ENCODE measurements around the gene AXDND1. TPM values are rescaled to one million over a fixed set of nuclear protein-coding genes. Genes with fewer than 3 reads are reported as not detected.

Gene AXDND1
- total RNA-seq, 1 experiment from 2014 or later: 0.48 TPM

DNA sequence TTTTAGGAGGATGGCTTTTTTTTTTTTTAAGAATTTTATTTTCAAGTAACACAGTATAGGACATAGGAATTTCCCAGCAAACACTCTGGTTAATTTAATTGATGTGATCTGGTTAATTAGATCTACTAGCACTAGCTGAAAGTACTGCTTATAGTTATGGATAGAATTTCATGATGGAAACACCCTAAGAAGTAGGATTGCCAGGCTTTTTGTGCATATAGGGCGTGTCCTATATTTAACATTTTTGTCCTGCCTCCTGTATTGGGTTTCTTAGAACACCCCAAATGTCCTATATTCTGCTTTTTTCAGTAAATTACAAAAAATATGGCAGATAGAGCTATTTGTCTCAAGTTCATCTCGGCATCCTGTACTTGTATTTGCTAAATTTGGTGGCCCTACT lies 13.5 kb upstream of the AXDND1 start:
- H3K4me1 ChIP-seq (ENCODE audit: insufficient read depth, low read length): no peaks in the 10 kb centered on the region
- H4K91ac ChIP-seq (ENCODE audit: insufficient read length, low read depth, low read length): no peak overlapping the region
- no peaks in the 10 kb centered on the region for H3K9me3 ChIP-seq (ENCODE audit: control insufficient read depth, low read depth, low read length)
- H3K27ac ChIP-seq (ENCODE audit: insufficient read length, low read depth, low read length): no peak overlapping the region
- no peak overlapping the region for H2BK20ac ChIP-seq (ENCODE audit: low read depth, low read length, poor library complexity, severe bottlenecking)
- no peak overlapping the region for H2BK15ac ChIP-seq (ENCODE audit: low read depth, low read length)
- no peak overlapping the region for H3K18ac ChIP-seq (ENCODE audit: insufficient read length, low read depth, low read length)
- no peak overlapping the region for H2BK12ac ChIP-seq (ENCODE audit: insufficient read length, low read depth, low read length)
- Mint-ChIP-seq H3K27me3 (ENCODE audit: low read depth) (no peaks in the 10 kb centered on the region), H3K36me3 (ENCODE audit: insufficient read depth in 1 of 3, low read depth in 3 of 3) (no peaks in the 10 kb centered on the region; a peak in 1 of 7 replicates), H3K9me3 (no peaks in the 10 kb centered on the region), H3K27ac (no peak overlapping the region), H3K4me1 (no peaks in the 10 kb centered on the region), H3K4me3 (no peak overlapping the region)
- no peak overlapping the region for H2AK5ac ChIP-seq (ENCODE audit: insufficient read length, low read length)
- no peaks in the 10 kb centered on the region for H3K23me2 ChIP-seq (ENCODE audit: insufficient read length, low read depth, low read length, poor library complexity, severe bottlenecking)
- H4K8ac ChIP-seq (replicated peaks; ENCODE audit: insufficient read length, low read depth, low read length): no peak overlapping the region
- no peaks in the 10 kb centered on the region for H3K79me1 ChIP-seq (ENCODE audit: insufficient read depth, low read depth, low read length, poor library complexity, severe bottlenecking)
- no peaks in the 10 kb centered on the region for H4K20me1 ChIP-seq (ENCODE audit: control insufficient read depth, insufficient read depth, insufficient read length)
- no peaks in the 10 kb centered on the region for H3K79me2 ChIP-seq (ENCODE audit: insufficient read depth, low read length)
- H3K27me3 ChIP-seq (ENCODE audit: insufficient read depth, low read length): no peaks in the 10 kb centered on the region
- DNase-seq: no peak
- H4K5ac ChIP-seq (ENCODE audit: insufficient read length, low read depth, low read length): no peak overlapping the region
- H2BK5ac ChIP-seq (ENCODE audit: insufficient read length, low read length): no peak overlapping the region
- WGBS (ENCODE audit: extremely low coverage, insufficient read length, low lambda C conversion rate): no CpG with 5 or more reads among the region's 2 CpGs
- no peak overlapping the region for H2AFZ ChIP-seq (ENCODE audit: low read length)
- no peak overlapping the region for H3K14ac ChIP-seq (ENCODE audit: insufficient read depth, low read length)
- no peak overlapping the region for H3K23ac ChIP-seq (ENCODE audit: insufficient read length, low read depth, low read length)
- no peak overlapping the region for H3K9ac ChIP-seq (ENCODE audit: extremely low read depth, insufficient read length, low read length)
- H3K56ac ChIP-seq (ENCODE audit: insufficient read length, low read depth, low read length): no peak overlapping the region
- no peak for TF ChIP-seq CTCF (conservative IDR thresholded peaks at IDR 0.05)
- H2BK120ac ChIP-seq (ENCODE audit: low read depth, low read length, poor library complexity, severe bottlenecking): no peak overlapping the region
- no peak overlapping the region for H3K4me2 ChIP-seq (ENCODE audit: insufficient read depth, insufficient read length, low read length)
- H3T11ph ChIP-seq (ENCODE audit: low read length): no peak overlapping the region
- H3K4ac ChIP-seq (ENCODE audit: low read depth, low read length): no peak overlapping the region
